GM10266 (cell line): Measurements from ENCODE around the gene PIK3CD.
"Not testable (repeated sequence)": the region's sequence is repeated elsewhere in the genome, so short reads cannot be mapped to it uniquely, and the experiment has no call there.

Experiments
- DNase-seq: peaks from one replicate; pipeline ENCODE4 v3.0.0; 2012; ENCODE audit errors: extremely low spot score
- CTCF ChIP-seq: IDR thresholded peaks from 2 replicates; pipeline ENCODE4 v1.5.1; 2012; ENCODE audit warnings: mild to moderate bottlenecking, low read depth; ENCODE audit not compliant: control insufficient read depth, insufficient read depth; ENCODE audit errors: missing control alignments

Gene PIK3CD

GRCh38 chr1:9703165-9703509 lies 51.6 kb downstream of the PIK3CD start:
- TF ChIP-seq CTCF: no peak
- no peak for DNase-seq

- no peak for DNase-seq
- no peak for TF ChIP-seq CTCF
Measured at GRCh38 chr1:9703681-9704080, 52.1 kb downstream of the PIK3CD start.

GRCh38 chr1:9705337-9706093 lies 54.0 kb downstream of the PIK3CD start:
- DNase-seq: no peak
- no peak for TF ChIP-seq CTCF

GRCh38 chr1:9706178-9706577 lies 54.6 kb downstream of the PIK3CD start:
- no peak for DNase-seq
- TF ChIP-seq CTCF: no peak

- no peak for TF ChIP-seq CTCF
- no peak for DNase-seq
Measured at GRCh38 chr1:9710037-9710436, 58.5 kb downstream of the PIK3CD start.

GRCh38 chr1:9711466-9712020 lies 60.0 kb downstream of the PIK3CD start:
- no peak for DNase-seq
- no peak for TF ChIP-seq CTCF

GRCh38 chr1:9712767-9713166 lies 61.2 kb downstream of the PIK3CD start:
- DNase-seq: not testable (repeated sequence)
